Esophagus mucosa (tissue), 1 donor: ENCODE data around the gene SQSTM1. TPM values are rescaled to one million over a fixed set of nuclear protein-coding genes. Genes with fewer than 3 reads are reported as not detected.

Experiments used
- ATAC-seq: fragments of 200-7000 bp; cut with Tn5 transposase; one replicate; pipeline ENCODE4 v1.9.1; 2020
- total RNA-seq: library from RNA; stranded (reverse); gene quantifications from one replicate; pipeline ENCODE4 v1.2.4, GENCODE V29; 2023
- donor health status: DM: yes; HTN: yes; CAD: no.

Gene SQSTM1
- total RNA-seq, 1 donor from 2014 or later = 126 TPM

DNA sequence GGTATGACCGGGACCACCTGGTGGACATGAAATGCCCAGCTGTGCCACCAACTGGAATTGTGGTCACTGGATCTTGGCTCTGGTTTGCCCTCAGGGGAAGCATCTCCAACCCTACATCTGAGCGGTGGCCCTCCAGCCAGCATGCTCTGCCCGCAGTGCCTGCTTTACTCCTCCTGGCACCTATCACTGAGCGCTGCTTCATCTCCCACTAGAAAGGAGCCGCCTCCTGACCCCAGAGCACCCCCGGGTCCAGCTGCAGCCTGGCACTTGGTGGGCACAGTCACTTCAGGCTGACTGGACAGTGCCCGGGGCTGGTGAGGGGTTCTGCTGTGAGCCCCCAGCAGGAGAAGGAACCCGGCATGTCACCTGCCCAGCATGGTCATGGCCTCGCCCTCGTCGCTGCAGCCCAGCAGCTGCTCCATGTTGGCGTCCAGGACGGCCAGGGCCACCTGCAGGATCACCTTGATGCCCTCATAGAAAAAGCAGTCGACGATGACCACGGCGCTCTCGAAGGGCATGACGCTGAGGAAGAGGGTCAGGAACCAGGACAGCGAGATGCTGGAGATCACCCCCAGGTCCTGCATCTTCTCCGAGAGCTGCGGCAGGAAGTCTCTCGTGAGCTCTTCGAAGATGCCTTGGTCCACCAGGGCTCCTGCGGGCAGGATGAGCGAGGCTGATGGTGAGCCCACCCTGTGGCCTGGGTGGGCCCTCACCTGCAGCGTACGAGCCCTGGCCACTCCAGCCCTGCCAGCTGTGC is 54.0 kb downstream of the SQSTM1 start:
- no peak for ATAC-seq

DNA sequence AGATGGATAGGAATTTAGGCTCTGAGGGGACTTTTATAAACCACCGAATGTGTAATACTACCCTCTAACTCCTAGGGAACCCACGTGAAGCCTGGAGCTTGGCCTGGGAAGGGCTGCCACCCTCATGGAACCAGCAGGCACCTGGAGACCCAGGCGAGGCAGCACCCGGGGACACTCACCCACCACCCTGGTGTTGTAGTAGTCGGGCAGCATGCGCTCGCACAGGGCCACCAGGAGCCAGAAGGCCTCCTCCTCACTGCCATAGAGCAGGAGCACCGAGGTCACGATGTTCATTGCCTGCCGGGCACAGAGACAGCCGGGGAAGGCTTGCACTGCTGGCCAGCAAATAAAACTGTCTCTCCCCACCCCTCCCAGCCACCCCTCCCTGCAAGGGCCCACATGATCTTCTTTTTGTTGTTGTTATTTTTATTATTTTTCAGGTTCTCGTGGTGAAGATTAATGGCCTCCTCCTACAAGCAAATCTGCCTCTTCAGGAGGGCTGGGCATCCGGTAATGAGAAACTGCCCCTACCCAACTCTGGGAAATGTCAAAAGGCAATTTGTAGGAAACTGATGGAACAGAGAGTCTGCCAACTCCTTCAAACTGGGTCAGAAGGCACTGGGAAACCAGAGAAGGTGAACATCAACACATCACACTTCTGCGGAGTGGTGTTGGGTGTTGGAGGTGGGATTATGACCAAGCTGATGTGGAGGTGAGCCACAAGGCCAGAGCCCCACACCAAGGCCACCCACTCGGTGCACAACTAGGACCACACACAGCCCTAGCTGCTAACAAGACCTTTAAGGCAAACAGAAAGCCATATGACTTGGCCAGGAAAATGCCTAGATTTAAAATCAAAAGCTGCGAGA is 55.3 kb downstream of the SQSTM1 start:
- no peak for ATAC-seq

DNA sequence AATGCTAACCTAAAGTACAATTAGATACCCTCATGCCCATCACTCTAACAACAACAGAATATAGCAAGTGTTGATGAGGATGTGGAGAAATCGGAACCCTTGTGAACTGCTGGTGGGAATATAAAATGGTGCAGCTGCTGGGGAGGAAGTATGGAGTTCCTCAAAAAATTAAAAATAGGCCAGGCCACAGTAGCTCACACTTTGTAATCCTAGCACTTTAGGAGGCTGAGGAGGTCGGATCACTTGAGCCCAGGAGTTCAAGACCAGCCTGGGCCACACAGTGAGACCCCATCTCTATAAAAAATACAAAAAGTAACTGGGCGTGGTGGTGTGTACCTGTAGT is 55.9 kb downstream of the SQSTM1 start:
- no peak for ATAC-seq

DNA sequence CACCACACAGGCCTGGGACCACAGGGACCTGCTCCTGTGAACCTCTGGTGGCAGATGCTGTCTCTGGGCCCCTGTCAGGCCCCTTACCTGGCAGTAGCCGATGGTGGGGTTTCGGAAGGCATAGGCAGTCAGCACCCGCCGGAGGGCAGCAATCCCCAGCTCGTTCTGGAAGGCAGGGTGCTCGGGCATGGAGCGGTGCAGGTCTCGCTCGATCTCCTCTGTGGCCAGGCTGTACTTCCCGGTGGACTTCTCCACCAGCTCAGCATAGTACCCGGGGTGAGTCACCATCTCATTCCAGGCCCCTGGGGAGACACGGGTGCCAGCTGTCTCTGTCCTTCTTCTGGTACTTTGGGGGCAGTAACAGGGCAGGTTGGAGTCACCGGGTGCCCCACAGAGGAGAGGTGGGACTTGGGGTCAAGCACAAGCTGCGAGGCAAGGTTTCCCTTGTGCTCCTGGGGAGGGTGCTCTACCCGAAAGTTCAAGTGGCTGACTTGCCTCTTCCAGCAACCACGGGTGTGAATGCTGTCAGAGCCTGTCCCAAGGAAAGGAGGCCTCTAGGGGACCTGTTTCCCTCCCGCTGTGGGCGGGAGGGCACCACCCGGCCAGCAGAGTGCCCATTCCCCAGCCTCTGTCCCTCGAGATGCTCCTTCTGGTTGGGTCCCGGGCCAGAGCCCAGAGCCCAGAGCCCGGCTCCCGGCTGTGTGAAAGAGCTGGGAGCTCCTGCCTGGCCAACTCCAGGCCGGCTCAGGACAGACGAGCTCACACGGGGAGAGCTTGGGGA is 57.7 kb downstream of the SQSTM1 start:
- no peak for ATAC-seq

DNA sequence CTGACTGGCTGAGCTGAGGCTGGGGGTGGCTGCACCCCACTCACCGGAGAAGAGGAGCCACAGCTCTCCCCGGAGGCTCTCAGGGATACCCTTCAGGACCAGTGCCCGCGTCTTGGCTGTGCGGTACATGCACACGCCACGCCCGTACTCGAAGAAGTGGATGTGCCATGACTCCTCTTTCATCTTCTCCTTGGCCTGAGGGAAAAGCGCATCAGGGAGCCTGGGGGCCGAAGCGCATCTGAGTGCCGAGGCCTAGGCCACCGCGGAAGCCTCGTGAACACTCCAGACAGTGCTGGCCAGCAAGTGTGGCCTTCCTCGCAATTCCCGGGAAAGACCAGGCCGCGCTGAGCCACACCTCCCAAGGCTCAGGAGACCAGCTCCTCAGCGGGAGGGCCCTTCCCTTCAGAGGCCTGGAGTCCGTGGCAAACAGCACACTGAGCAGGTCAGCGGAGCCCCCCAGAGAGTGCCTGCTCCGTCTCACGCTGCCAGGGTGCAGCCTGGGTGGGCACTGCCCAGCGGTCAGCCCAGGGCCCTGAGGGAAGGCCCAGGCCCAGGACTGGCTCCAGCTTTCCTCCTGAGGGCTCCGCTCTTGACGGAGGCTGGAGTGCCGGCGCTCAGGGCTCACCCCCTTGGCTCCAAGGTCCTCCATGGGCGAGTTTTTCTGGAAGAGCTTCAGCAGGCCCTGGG is 58.4 kb downstream of the SQSTM1 start:
- no peak for ATAC-seq

DNA sequence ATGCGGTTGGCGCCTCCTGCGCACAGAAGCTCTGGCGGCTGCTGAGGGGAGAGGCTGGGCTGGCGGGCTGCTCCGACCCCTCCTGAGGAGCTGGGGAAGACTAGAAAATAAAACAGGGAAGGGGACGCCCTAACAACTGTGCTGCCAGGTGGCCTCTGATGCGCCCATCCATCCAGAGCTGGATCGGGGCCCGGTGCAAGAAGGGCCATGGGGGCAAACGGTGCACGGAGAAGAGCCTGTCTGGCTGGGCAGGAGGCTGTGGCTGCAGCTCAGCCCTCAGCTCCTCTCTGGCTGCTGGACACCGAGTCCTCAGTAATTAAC is 58.9 kb downstream of the SQSTM1 start:
- no peak for ATAC-seq

DNA sequence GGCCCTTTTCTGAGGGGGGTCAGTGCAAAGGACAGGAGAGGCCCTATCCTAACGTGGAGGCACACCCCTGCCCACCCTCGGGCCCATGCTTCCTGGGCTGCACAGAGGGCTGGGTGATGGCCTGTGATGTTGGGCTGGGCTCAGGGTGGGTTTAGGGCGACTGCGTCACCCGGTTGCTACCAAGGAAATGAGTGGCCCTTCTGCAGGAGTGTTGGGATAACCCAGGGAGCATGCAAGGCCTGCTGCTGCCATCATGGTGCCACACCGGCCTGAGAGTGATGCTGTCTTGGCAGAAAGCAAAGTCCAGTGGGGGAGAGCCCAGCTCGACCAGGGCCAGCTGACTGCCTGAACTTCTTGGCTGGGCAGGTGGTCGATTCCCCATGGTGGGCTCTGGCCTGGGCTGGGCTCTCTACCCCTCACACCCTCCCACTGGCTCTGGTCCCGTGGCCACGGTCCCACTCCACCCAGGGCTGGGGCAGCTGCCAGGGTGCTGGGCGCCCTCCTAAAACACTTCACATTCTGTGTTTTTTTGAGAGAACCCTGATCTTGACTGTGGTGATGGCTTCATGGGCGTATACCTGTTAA is 59.5 kb downstream of the SQSTM1 start:
- no peak for ATAC-seq

DNA sequence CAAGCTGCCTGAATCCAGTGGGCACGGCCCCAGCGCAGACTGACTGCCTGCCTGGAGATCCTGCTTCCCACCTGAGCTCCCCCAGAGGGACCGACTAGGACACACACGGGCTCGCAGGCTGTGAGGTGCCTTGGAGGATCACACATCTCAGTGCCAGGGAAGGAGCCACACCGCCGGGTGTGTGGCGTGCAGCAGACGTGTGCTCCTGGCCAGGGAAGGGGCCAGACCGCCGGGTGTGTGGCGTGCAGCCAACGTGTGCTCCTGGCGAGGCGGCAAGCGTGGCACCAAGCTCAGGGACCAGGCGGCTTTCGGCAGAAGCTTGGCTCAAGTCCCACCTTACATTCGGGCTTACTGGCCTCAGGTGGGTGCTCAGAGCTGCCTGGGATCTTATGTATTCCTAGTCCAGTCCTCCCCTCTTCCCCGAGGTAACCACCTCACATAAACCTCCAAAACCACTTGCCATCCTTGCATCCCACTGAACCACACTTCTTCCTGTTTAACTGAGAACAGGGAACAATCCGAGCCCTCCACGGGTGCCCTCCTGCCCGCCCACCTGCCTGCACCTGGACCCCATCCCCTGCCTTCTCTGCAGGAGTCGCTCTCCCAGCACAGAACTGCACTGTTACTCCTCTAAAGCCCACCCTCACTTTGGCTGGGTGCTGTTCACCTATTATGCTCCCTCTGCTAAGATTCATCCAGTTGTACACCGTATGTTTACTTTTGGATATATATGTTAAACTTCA is 60.3 kb downstream of the SQSTM1 start:
- no peak for ATAC-seq

DNA sequence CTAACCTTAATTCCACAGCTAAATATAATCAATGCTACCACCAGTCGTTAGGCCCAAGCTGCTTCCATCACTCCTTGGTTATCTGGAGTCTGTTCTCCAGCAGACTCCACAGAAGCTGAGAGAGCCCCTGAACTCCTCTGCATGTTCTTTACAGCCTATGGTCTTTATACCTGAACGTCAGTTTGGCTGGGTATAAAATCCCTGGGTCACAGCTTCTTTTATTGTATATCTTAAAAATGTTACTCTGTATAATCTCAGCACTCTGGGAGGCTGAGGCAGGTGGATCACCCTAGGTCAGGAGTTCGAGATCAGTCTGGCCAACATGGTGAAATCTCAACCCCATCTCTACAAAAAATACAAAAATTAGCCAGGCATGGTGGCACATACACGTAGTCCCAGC is 61.6 kb downstream of the SQSTM1 start:
- no peak for ATAC-seq

DNA sequence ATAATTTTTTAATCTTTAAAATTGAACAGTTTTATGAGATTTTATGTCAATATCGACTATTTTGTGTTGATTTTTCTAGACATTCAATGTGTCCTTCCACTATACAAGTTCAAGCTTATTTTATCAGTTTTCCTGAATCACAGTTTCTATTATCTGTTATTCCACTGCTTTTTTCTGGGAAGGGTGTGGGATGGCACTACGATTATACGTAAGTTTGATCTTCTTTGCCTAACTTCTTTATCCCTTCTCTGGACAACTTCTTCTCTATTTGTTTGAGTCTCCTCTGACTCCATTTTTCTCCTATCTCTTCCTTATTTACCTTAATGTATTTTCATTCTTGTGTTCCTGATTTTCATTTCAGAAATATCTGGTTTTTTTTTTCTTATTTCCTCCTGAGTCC is 62.5 kb downstream of the SQSTM1 start:
- ATAC-seq = no peak

DNA sequence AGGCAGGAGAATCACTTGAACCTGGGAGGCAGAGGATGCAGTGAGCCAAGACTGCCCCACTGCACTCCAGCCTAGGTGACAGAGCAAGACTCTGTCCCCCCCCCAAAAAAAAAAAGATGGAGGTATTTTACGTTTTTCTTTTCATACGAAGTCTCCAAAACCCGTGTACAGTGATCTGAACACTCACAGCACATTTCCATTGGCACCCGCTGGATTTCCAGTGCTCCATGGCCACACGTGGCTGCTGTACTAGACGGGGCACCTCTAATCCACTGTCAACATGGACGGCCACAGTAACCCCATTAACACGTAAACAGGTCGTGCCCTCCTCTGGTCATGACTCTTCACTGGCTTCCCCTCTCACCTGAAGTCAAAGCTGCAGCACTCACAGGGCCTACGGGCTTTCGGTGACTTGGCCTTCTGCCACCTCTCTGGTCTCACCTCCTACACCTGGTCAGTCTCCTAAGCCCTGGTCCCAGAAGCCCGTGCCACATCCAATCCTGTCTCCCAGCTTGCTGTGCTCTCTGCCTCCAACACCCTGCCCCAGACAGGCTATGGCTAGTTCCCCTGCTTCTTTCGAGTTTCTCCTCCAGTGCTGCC is 64.9 kb downstream of the SQSTM1 start:
- ATAC-seq = no peak

DNA sequence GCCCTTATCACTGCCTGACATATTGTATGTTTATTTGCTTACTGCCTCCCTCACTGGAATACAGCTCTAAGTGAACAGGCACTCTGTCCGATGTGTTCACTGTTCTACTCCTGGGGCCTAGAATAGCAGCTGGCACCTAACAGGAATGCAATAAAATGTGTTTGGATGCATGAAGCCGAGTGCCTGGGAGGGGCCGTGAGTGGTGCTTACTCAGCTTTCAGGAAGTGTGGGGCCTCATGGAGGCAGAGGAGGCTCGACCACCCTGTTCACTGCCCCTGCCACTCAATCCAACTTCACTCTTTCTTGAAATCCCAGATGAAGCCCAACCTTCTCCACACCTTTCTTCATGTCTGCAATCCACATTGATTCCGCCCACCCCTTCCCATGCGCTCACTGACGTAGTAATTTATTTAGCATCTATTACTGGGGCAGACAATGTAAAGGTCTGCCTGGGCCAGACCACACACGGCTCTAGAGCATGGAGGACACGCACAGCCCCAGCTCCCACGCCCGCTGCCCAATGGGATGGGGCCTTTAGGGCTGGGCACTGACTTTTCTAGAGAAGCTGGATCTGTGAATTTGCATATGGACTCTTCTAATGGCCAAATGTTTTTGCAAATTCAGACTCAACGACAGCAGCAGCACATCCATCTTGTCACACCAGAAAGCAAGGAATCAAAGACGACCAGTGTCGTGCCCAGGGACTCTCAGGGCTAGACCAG is 65.6 kb downstream of the SQSTM1 start:
- ATAC-seq = no peak

DNA sequence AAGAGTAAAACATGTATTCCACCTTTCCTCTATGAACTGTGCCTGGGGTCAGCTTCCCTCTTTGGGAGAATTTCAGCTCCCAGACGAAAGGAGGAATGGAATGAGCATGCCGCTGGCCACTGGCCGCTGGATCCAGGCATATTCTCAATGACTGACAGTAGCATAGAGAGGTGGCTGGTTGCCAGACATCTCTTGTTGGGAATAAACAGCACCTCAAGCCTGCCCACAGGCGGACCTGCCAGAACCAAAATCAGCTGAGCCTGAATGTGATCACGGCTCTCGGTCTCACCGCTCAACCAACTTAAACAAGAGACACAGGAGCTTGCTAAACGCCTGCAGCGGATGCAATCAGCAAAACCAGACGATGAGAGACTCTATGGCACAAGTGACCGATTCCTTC is 66.4 kb downstream of the SQSTM1 start:
- no peak for ATAC-seq

Other genes starting within 250 kb of the SQSTM1 start
- gene HNRNPH1, start 197.2 kb upstream of the SQSTM1 start, total RNA-seq = 268 TPM
- not detected for gene CBY3, start 139.9 kb upstream of the SQSTM1 start, total RNA-seq
- gene CANX, start 121.9 kb upstream of the SQSTM1 start, total RNA-seq = 375 TPM
- gene MAML1, start 88.1 kb upstream of the SQSTM1 start, total RNA-seq = 15.4 TPM
- gene LTC4S, start 26.9 kb upstream of the SQSTM1 start, total RNA-seq = 5.1 TPM
- 72.1 TPM for gene MGAT4B, start 14.0 kb upstream of the SQSTM1 start, total RNA-seq
- 8.3 TPM for gene MRNIP, start 37.9 kb downstream of the SQSTM1 start, total RNA-seq
- 66.3 TPM for gene TBC1D9B, start 87.0 kb downstream of the SQSTM1 start, total RNA-seq